Stimulated activated CD4-positive, alpha-beta T cell treated with anti-CD3 and anti-CD28 coated beads, Interleukin-2, amount 100 ng/mL, for 4 hours (primary cell): ENCODE results near the gene TIGIT.

ENCODE experiments used
- DNase-seq: peaks from one replicate; pipeline ENCODE4 v3.0.0-alpha.2; 2020; ENCODE audit warnings: low read depth

Gene TIGIT

DNA sequence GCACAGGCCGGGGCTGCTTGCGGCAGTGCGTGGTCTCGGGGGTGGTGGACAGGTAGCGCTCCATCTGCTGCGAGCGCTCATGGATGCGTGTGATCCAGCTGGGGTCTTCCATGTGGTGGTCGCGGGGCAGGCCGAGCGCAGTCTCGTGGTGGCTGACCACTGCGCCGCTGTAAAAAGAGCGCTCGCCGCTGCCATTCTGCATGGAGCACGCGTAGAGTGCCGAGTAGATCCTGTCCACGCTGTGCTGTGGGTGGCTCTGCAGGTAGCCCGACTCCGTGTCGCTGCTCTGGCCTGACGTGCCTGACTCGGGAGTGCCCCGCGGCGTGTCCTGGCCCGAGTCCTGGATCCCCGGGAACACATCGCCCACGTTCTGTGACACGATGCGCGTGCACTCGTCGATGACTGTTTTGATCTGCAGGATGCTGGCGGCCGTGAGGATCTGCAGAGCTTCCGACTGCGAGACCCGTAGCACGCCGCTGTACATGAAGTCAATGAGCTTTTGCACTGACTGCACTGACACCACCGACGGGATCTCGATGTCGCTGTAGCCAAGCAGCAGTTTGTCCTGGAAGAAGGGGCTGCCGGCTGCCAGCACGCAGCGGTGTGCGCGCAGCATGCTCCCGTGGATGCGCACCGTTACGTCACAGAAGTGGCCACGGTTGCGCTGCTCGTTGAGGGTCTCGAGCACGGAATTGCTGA is 57.4 kb downstream of the TIGIT start:
- no peak for DNase-seq

DNA sequence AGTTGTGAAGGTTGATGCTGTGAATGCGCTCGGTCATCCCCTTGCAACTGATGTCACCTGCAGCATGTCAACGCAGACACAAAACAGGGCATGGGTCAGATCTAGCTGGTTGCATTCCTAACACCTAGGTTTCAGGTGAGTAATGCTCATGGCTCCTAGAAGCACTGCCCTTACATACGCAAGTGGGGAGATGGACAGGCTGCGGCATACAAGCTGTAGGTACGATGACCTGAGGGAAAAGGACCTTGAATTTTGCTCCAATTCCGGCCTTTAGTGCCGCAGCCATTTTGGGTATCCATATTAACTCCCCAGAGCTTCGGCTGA is 58.0 kb downstream of the TIGIT start:
- no peak for DNase-seq

DNA sequence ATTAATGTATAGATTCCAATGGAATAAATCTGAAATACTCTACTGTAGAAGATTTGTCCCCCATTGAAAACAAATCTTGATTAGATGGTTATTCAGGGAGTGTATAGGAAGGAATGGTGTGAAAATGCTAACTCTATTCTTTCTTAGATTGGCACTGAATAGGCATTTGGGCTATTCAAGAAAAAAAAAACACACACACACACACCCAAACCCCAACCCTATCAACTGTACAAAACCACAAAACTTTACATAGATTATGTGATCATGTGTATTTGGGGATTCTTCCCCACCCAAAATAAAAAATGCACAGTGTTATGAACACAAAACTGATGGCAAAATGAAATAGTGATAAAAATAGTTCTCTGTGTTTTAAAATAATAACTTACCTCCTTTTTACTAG is 61.8 kb downstream of the TIGIT start:
- DNase-seq: no peak

DNA sequence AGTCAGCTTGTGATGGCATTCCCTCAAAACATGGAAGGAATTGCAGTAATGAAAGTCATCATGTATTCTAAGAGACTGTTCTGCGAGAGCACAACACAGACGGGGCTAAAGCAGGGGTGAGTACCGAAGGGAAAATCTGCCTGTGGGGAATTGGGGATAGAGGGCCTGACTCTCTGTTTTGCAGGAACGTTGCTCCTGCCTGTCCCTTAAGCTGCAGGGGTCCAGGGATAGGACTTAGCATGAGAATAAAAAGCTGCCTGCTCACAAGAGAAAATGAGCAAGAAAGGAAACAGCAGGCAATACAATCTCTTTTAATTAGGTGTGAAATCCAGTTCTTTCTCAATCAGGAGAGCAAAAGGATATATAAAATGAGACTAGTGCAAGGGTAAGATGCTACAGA is 62.2 kb downstream of the TIGIT start:
- no peak for DNase-seq

DNA sequence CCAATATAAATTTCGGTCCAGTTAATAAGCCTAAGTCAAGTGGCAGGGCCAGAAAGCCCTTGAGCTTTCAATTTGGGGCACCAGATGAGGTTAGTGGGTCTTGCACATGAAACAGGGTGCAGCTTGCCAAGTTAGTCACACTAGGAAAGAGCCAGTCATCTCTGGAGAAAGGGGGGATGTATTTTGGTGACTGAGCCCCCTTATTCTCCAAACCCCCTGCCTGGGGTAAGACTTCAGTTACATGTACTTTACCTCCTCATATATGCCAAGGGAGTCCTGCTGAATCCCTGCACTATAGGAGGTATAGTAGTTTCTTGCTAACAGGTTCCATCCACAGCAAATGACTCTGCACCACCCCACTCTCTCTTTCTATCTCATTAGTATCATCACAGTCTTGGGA is 62.7 kb downstream of the TIGIT start:
- DNase-seq: no peak
